Heart right ventricle (tissue), 16 donors: Measurements from ENCODE around the gene FFAR1. TPM values are rescaled to one million over a fixed set of nuclear protein-coding genes. Genes with fewer than 3 reads are reported as not detected.
"Not testable (repeated sequence)": the region's sequence is repeated elsewhere in the genome, so short reads cannot be mapped to it uniquely, and the experiment has no call there.

ENCODE experiments used
- ATAC-seq, 8 donors: fragments of 200-7000 bp; cut with Tn5 transposase; one replicate each; pipeline ENCODE4 v1.9.1; 2020; ENCODE audit warnings: mild to moderate bottlenecking in 8 of 8, moderate library complexity in 8 of 8, moderate number of reproducible peaks in 1 of 8
- DNase-seq, 2 donors: peaks; one replicate each; pipeline ENCODE4 v3.0.0-alpha.2; 2020
- H3K27ac ChIP-seq, 10 donors: fragments of 200-600 bp; sonication (generic) in 2 of 10; one replicate each; pipeline versions ENCODE4 v1.5.0 to v1.8.0; 2020 to 2022; ENCODE audit warnings: mild to moderate bottlenecking in 3 of 10
- H3K27me3 ChIP-seq, 7 donors: fragments of 200-600 bp; one replicate each; pipeline ENCODE4 v1.8.0; 2021 to 2022; ENCODE audit warnings: mild to moderate bottlenecking in 2 of 7
- H3K36me3 ChIP-seq, 9 donors: fragments of 200-600 bp; sonication (generic) in 1 of 9; one replicate each; pipeline versions ENCODE4 v1.5.0 to v1.8.0; 2020 to 2022; ENCODE audit warnings: mild to moderate bottlenecking in 2 of 9
- H3K4me1 ChIP-seq, 9 donors: fragments of 200-600 bp; sonication (generic) in 1 of 9; one replicate each; pipeline versions ENCODE4 v1.5.0 to v1.8.0; 2020 to 2022; ENCODE audit warnings: mild to moderate bottlenecking in 4 of 9
- H3K4me3 ChIP-seq, 10 donors: fragments of 200-600 bp; sonication (generic) in 2 of 10; one replicate each; pipeline versions ENCODE4 v1.5.0 to v1.8.0; 2020 to 2022; ENCODE audit warnings: mild to moderate bottlenecking in 7 of 10, moderate library complexity in 2 of 10
- H3K9me3 ChIP-seq, 11 donors: fragments of 200-600 bp in 10 of 11; sonication (generic) in 2 of 11; one replicate each; pipeline versions ENCODE4 v1.5.0 to v1.8.0; 2013 to 2022; ENCODE audit warnings: mild to moderate bottlenecking in 2 of 11, control low read depth in 1 of 11, moderate library complexity in 1 of 11
- CTCF ChIP-seq, 9 donors: fragments of 200-600 bp; sonication (generic) in 2 of 9; IDR thresholded peaks; one replicate each; pipeline versions ENCODE4 v1.5.0 to v1.8.0; 2021 to 2022; ENCODE audit warnings: antibody characterized with exemption in 9 of 9, mild to moderate bottlenecking in 5 of 9, moderate library complexity in 1 of 9
- WGBS, 2 donors: extraction: QIAGEN DNeasy Blood & Tissue Kit; methylation state at CpG; one replicate each; pipeline ENCODE4 v1.1.7; 2013; ENCODE audit warnings: inconsistent platforms in 1 of 2; 5-methylcytosine and 5-hydroxymethylcytosine counted together
- intact Hi-C, 10 donors: fragments of 100-400 bp; cut with DNase I; formaldehyde crosslinking; loops; one replicate each; pipeline versions ENCODE4 v1.11.1 to v1.14.2; 2022
- polyA plus RNA-seq, 2 donors: library from polyadenylated mRNA; stranded (reverse); fragments of 200-250 nt; gene quantifications; one replicate each; pipeline ENCODE4 v1.2.3, GENCODE V29; 2013
- total RNA-seq, 10 donors: library from RNA; stranded (reverse); fragmentation: NEBNext Ultra II Directional in 3 of 10; extraction: Animal tissue kit (Norgen Biotek cat#: 25700) in 3 of 10; gene quantifications; one replicate each; pipeline versions ENCODE4 v1.2.1 to v1.2.4, GENCODE V29; 2021 to 2023
- donor health status: Arrhythmogenic right ventricular cardiomyopathy.
- donor health status: ischemic (EF 13 %, LVEDD 7.1; RV severe dilation, severe dysfunction).
- donor health status: healthy with polysubstance abuse.
- donor health status: DM: no; HTN: yes; CAD: no.
- donor health status: DM: no; HTN: no; CAD: no.
- donor health status: ischemic (EF 25% LVEDD 6.9; RV normal size, moderate dysfunction).
- donor health status: ischemic (EF 25% LVEDD 5.7; RV mildly dilated, moderate dysfunction).
- donor health status: healthy.
- donor health status: DM: yes; HTN: yes; CAD: no.
- donor health status: Ischemic cardiomyopathy.
- donor health status: ischemic (EF 35%, LVEDD 5.7; RV mildly dilated, moderate dysfunction).
- donor health status: nonischemic (EF 11% LVEDD 7.7; RV severe dilation, severe dysfunction).
- donor health status: DM: yes; HTN: yes; CAD: no.
- donor health status: PGD.
- donor health status: ischemic (EF 29% LVEDD 5.4; RV normal size, mild dysfunction).
- donor health status: nonischemic (EF 23%, LVEDD 6.1; RV moderate dilation, normal function).

FFAR1 gene
- total and polyA plus RNA-seq, 12 donors, result not detected

- 89 to 93% methylated on average over 8 of the region's 8 CpGs for WGBS, 2 donors
- Histone ChIP-seq H3K4me3 (no peak overlapping the region), H3K27ac (no peak overlapping the region), H3K36me3 (no peaks in the 10 kb centered on the region), H3K4me1 (peaks cover 0 to 27% (median 6%) of the 10 kb centered on the region in 9 donors), H3K27me3 (peaks cover 0 to 12% (median 6%) of the 10 kb centered on the region in 7 donors), H3K9me3 (no peaks in the 10 kb centered on the region)
- no peak for ATAC-seq
- TF ChIP-seq CTCF (IDR thresholded peaks at IDR 0.05), result no peak
- intact Hi-C loops, result loop anchor here in 3 of 10 donors (5.0 to 10.0 kb wide), 4 partner anchors 112 to 140 kb away; partner anchors contain the start of gene KRTDAP (in 2 of the 3)
- no peak for DNase-seq
Observed at GRCh38 chr19:35354898-35355297, 7.2 kb downstream of the FFAR1 start.

GRCh38 chr19:35355791-35356460 is 8.2 kb downstream of the FFAR1 start:
- H3K36me3 ChIP-seq, result no peaks in the 10 kb centered on the region
- DNase-seq (no peak), ATAC-seq (peak in 1 of 8 donors; percentile 36)
- TF ChIP-seq CTCF (IDR thresholded peaks at IDR 0.05), result no peak
- no peaks in the 10 kb centered on the region for H3K9me3 ChIP-seq
- intact Hi-C loops, result loop anchor here in 2 of 10 donors (2.0 to 10.0 kb wide), 2 partner anchors 109 to 139 kb away; partner anchors contain the start of gene KRTDAP (in 1 of the 2)
- WGBS, 2 donors, result 59 to 60% methylated on average over 6 of the region's 6 CpGs
- no peak overlapping the region for H3K27ac ChIP-seq
- H3K4me1 ChIP-seq, result peaks cover 0 to 27% (median 6%) of the 10 kb centered on the region in 9 donors
- H3K27me3 ChIP-seq, result peaks cover 0 to 8% (median 4%) of the 10 kb centered on the region in 7 donors
- no peak overlapping the region for H3K4me3 ChIP-seq

GRCh38 chr19:35357867-35358573 is 10.3 kb downstream of the FFAR1 start, which contains the start of gene FFAR3:
FFAR3 (plus strand) TSS chr19:35358460; CDS start chr19:35358891, 431 bp downstream.
- peak in 1 of 2 donors; percentile 29 for DNase-seq
- peak in 7 of 8 donors; percentile 33 to 84 (median 67) for ATAC-seq
- no peak within 1 kb of the TSS for H3K4me3 ChIP-seq
- intact Hi-C loops, result loop anchor here in 2 of 10 donors (2.0 to 10.0 kb wide), 2 partner anchors 107 to 137 kb away; partner anchors contain the start of gene KRTDAP (in 1 of the 2)
- peaks cover 0 to 4% (median 0%) of the 10 kb centered on the region in 7 donors for H3K27me3 ChIP-seq
- 42 to 50% methylated on average over 18 of the region's 18 CpGs for WGBS, 2 donors
- peaks cover 0 to 19% (median 6%) of the 10 kb centered on the region in 9 donors for H3K4me1 ChIP-seq
- H3K9me3 ChIP-seq, result no peaks in the 10 kb centered on the region
- H3K27ac ChIP-seq, result no peak within 1 kb of the TSS
- no peaks in the 10 kb centered on the region for H3K36me3 ChIP-seq
- no peak for TF ChIP-seq CTCF (IDR thresholded peaks at IDR 0.05)

- not testable (repeated sequence) for H3K27me3 ChIP-seq, H3K27ac ChIP-seq, H3K9me3 ChIP-seq, H3K36me3 ChIP-seq, H3K4me3 ChIP-seq, DNase-seq
- peak in 2 of 8 donors; percentile 14 to 32 for ATAC-seq
- peaks cover 0 to 12% (median 6%) of the 10 kb centered on the region in 9 donors for H3K4me1 ChIP-seq
- intact Hi-C loops, result loop anchor here in 1 of 10 donors (10.0 kb wide), 1 partner anchor 136 kb away; the partner anchor contains the start of gene KRTDAP
- 84% methylated on average over 10 to 11 of the region's 16 CpGs for WGBS, 2 donors
Observed at GRCh38 chr19:35358834-35359233, 11.1 kb downstream of the FFAR1 start.

GRCh38 chr19:35359395-35359794 is 11.7 kb downstream of the FFAR1 start:
- peak in 1 of 8 donors; percentile 31 for ATAC-seq
- not testable (repeated sequence) for H3K27me3 ChIP-seq, DNase-seq, H3K9me3 ChIP-seq, H3K27ac ChIP-seq, H3K4me3 ChIP-seq, H3K36me3 ChIP-seq
- peaks cover 0 to 12% (median 6%) of the 10 kb centered on the region in 9 donors for H3K4me1 ChIP-seq
- intact Hi-C loops, result loop anchor here in 1 of 10 donors (10.0 kb wide), 1 partner anchor 135 kb away; the partner anchor contains the start of gene KRTDAP
- WGBS, 2 donors, result 88 to 94% methylated on average over 19 to 20 of the region's 21 CpGs

- 92 to 93% methylated on average over 2 to 3 of the region's 5 CpGs for WGBS, 2 donors
- H3K9me3 ChIP-seq, H3K4me3 ChIP-seq, H3K27ac ChIP-seq, DNase-seq, H3K36me3 ChIP-seq, H3K27me3 ChIP-seq, ATAC-seq, intact Hi-C loops: not testable (repeated sequence)
- peaks cover 0 to 12% (median 6%) of the 10 kb centered on the region in 9 donors for H3K4me1 ChIP-seq
Observed at GRCh38 chr19:35360081-35360480, 12.4 kb downstream of the FFAR1 start.
